ENCODE measurements around the gene PPP2R5B.

Gene PPP2R5B

GRCh38 chr11:64878223-64878493, 46.3 kb upstream of the PPP2R5B start:
- Histone ChIP-seq H3K27me3 (replicated peaks; ENCODE audit: control insufficient read depth, insufficient read depth, low read length) (no peaks in the 10 kb centered on the region), H3K4me3 (replicated peaks; ENCODE audit: low read depth, low read length) (peak overlapping the region; percentile 99), H3K36me3 (ENCODE audit: control insufficient read depth, insufficient read depth, low read length) (peaks cover 14% of the 10 kb centered on the region)
- TF ChIP-seq, protein P1, sequence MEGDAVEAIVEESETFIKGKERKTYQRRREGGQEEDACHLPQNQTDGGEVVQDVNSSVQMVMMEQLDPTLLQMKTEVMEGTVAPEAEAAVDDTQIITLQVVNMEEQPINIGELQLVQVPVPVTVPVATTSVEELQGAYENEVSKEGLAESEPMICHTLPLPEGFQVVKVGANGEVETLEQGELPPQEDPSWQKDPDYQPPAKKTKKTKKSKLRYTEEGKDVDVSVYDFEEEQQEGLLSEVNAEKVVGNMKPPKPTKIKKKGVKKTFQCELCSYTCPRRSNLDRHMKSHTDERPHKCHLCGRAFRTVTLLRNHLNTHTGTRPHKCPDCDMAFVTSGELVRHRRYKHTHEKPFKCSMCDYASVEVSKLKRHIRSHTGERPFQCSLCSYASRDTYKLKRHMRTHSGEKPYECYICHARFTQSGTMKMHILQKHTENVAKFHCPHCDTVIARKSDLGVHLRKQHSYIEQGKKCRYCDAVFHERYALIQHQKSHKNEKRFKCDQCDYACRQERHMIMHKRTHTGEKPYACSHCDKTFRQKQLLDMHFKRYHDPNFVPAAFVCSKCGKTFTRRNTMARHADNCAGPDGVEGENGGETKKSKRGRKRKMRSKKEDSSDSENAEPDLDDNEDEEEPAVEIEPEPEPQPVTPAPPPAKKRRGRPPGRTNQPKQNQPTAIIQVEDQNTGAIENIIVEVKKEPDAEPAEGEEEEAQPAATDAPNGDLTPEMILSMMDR (IDR thresholded peaks at IDR 0.05; ENCODE audit: insufficient read depth, low read length, poor library complexity, severe bottlenecking), result no peak
- no peak for DNase-seq (ENCODE audit: extremely low read depth, insufficient read length)

DNA sequence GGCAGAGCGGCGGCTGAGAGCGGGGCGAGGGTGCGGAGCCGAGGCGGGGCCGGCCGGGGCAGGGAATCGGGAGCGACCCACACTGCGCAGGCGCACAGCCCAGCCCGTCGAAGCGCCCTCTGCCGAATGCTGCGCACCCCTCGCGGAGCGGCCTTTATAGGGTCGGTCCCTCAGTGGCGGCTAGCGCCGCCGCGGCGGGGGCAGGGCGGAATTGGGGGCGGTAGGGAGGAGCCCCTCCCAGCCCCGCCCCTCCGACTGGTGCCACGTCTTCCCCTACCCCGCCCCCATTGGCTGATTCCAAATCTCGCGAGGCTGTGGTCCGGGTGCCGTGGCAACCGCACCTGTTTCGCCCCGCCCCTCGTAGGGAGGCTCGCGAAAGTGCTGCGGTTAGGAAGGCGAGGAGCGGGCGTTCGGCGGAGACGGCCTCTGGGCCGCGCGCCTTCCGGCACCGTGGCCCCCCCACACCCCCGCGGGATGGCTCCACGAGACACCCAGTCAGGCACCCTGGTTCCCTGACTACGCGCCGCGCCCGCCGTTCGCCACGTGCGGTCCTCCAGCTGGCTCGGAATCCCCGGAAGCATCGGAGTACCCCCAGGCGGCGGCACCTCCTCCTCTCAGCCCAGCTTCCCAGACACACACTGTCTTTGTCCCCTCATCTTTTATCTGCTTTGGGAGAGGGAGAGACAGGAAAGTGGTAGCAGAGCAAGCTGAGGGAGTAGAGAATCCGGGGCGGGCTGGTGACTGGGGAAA, 45.8 kb upstream of the PPP2R5B start, which contains the start of gene EHD1:
TSS of gene EHD1 (minus strand) at position 128 of the 750 bp plus-strand sequence. CDS start 157 bp downstream, outside the sequence.
- peak; percentile 99 for DNase-seq (ENCODE audit: extremely low read depth, insufficient read length)
- H3K4me3 ChIP-seq (replicated peaks; ENCODE audit: low read depth, low read length), result peak within 1 kb of the TSS; percentile 99
- no peaks in the 10 kb centered on the region for H3K27me3 ChIP-seq (replicated peaks; ENCODE audit: control insufficient read depth, insufficient read depth, low read length)
- TF ChIP-seq, protein P1 (IDR thresholded peaks at IDR 0.05; ENCODE audit: insufficient read depth, low read length, poor library complexity, severe bottlenecking), result peak; percentile 48
- peaks cover 10% of the 10 kb centered on the region for H3K36me3 ChIP-seq (ENCODE audit: control insufficient read depth, insufficient read depth, low read length)

DNA sequence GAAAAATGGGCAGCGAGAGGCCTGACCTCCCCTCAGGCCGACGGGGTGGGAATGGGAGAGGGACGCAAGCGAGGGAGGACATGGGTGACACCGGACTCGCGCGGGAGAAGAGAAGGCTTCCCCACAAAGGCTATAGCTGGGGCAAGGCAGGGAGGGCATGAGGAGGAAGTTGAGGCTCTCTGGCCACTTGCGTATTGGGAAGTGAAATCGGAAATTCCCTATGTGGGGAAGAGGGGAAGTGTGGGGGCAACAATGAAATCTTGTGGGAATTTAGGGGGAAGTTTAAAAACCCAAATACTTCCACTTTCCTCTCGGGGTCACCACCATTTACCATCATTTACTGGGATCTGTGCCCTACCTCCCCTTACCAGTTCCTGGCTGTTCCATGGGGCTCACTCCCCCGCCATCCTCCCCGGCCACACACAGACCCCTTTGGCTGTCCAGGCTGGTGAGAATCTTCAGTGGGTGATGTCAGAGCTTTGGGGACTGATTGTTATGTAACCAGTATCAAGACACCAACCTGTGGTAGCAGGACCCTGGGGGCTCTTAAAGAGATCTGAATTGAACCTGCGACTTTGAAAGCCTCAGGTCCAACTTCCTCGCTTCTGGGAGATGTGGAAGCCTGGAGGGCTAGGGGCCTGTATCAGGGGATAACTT, 45.1 kb upstream of the PPP2R5B start:
- no peaks in the 10 kb centered on the region for H3K27me3 ChIP-seq (replicated peaks; ENCODE audit: control insufficient read depth, insufficient read depth, low read length)
- H3K36me3 ChIP-seq (ENCODE audit: control insufficient read depth, insufficient read depth, low read length), result peaks cover 9% of the 10 kb centered on the region
- DNase-seq (ENCODE audit: extremely low read depth, insufficient read length), result no peak
- H3K4me3 ChIP-seq (replicated peaks; ENCODE audit: low read depth, low read length), result peak overlapping the region; percentile 99
- TF ChIP-seq, protein P1 (IDR thresholded peaks at IDR 0.05; ENCODE audit: insufficient read depth, low read length, poor library complexity, severe bottlenecking), result no peak

DNA sequence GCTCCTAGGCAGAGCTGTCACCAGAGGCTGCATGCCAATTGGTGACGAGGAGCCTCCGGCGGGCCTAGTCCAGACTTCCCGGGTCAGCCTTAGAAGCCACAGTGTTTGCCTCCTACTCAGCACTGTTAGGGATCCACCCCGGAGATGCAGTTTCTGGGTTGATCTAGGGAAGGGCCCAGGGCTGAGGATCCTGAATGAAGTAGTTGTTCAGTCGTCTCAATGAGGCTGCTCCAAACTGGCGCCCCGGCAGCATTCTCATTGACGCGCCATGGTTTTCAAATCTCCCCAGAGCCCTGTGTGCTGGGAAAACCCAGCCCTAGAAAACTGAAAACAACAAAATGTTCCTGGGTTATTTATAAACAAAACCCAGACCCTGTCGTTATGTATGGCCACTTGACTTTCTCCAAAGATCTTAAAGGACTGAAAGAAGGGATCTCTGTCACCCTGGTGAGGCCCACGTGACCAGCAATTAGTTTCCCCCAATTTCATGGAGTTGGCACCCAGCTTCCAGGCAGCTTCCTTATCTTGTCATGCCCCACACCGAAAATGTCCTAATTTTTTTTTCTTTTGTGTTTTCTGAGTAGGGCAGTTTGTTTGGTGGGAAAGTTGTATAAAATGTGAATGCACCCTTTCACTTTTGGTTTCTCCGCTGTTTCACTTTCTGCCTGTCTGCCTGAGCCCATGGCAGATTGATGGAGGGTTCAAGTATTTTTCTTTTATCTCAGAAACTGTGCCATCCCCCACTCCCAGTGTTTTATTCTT, 44.1 kb upstream of the PPP2R5B start:
- DNase-seq (ENCODE audit: extremely low read depth, insufficient read length), result no peak
- Histone ChIP-seq H3K4me3 (replicated peaks; ENCODE audit: low read depth, low read length) (peak overlapping the region; percentile 45), H3K36me3 (ENCODE audit: control insufficient read depth, insufficient read depth, low read length) (peaks cover 5% of the 10 kb centered on the region), H3K27me3 (replicated peaks; ENCODE audit: control insufficient read depth, insufficient read depth, low read length) (no peaks in the 10 kb centered on the region)
- TF ChIP-seq, protein P1 (IDR thresholded peaks at IDR 0.05; ENCODE audit: insufficient read depth, low read length, poor library complexity, severe bottlenecking), result no peak

DNA sequence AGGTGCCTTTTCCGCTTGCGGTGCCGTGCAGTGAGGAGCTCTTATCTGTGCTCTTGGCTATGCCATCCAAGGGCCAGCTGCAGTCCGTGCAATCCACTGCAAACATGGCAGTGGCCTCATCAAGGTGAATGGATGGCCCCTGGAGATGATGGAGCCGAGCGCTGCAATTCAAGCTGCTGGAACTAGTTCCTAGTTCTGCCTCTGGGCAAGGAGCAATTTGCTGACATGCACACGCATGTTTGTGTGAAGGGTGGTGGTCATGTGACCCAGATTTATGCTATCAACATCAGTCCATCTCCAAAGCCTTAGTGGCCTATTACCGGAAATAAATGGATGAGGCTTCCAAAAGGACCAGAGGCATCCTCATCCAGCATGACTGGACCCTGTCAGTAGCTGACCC, 43.0 kb upstream of the PPP2R5B start:
- Histone ChIP-seq H3K36me3 (ENCODE audit: control insufficient read depth, insufficient read depth, low read length) (no peaks in the 10 kb centered on the region), H3K27me3 (replicated peaks; ENCODE audit: control insufficient read depth, insufficient read depth, low read length) (no peaks in the 10 kb centered on the region), H3K4me3 (replicated peaks; ENCODE audit: low read depth, low read length) (no peak overlapping the region)
- no peak for DNase-seq (ENCODE audit: extremely low read depth, insufficient read length)
- TF ChIP-seq, protein P1 (IDR thresholded peaks at IDR 0.05; ENCODE audit: insufficient read depth, low read length, poor library complexity, severe bottlenecking), result no peak
